ENCODE results near the gene LHFPL2.

Gene LHFPL2

GRCh38 chr5:78618303-78618702 is 30.3 kb downstream of the LHFPL2 start:
- DNase-seq (ENCODE audit: low spot score): no peak

DNA sequence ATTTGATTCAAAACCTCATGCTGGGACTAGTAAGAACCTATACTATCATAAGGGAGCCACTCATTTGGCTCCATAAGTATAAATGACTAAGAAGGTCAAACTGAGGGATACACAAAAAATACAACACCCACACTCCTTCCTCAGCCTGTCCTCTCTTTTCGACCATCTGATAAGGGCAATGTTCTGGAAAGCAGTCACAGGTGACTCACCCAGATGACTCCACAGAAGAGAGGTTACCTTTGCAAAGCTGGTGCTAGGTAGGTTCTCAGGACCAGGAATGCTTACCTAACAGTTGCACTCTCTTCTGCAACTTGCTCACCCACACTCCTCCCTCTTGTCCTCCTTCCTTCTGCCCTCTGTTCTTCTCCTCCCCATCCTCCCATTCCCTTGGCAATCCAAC is 32.9 kb downstream of the LHFPL2 start:
- no peak for DNase-seq (ENCODE audit: low spot score)

DNA sequence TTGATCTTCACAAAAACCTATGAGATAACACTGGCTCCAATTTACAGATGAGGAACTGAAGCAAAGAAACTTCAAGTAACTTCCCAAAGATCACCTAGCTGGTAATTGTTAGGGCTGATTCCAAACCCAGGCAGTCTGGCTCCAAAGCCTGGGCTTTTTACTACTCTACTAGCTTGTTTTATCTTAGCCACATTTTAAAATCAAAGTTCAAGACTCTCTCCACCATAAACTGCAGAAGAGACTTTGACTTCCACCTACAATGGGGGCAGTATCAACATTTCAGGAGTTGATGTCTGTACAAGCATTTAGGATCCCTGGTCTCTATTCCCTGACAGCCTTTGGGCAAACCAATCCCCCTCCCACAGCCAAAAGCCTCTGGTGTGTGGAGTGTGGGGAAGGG is 33.8 kb downstream of the LHFPL2 start:
- no peak for DNase-seq (ENCODE audit: low spot score)

- DNase-seq (ENCODE audit: low spot score): no peak
These were observed 34.8 kb downstream of the LHFPL2 start for GRCh38 chr5:78613756-78614155.

- no peak for DNase-seq (ENCODE audit: low spot score)
These were observed 35.4 kb downstream of the LHFPL2 start for GRCh38 chr5:78613151-78613533.

GRCh38 chr5:78612227-78613150 is 36.1 kb downstream of the LHFPL2 start:
- DNase-seq (ENCODE audit: low spot score): no peak

GRCh38 chr5:78611126-78611605 is 37.4 kb downstream of the LHFPL2 start:
- no peak for DNase-seq (ENCODE audit: low spot score)

- no peak for DNase-seq (ENCODE audit: low spot score)
These were observed 37.9 kb downstream of the LHFPL2 start for GRCh38 chr5:78610636-78611035.

DNA sequence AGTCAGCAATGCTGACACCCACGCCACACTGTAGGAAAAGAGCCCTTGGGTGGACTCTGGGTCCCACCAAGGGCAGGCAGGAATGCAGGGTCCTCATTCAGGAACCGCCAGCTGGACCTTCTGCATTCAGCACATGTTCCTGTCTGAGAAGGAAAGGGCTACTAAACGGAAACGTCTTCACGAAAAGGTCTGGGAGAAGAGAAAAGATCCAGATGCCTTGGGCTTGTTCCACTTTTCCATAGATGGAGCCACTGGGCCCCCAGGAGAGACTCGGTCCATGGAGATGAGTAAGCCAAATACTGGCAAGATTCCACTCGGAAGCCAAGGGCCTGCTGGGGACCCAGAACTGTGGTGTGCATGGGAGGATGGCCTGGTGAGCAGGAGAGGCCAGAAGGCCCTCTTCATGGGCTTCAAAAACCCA is 38.4 kb downstream of the LHFPL2 start:
- DNase-seq (ENCODE audit: low spot score): no peak

GRCh38 chr5:78607864-78608263 is 40.7 kb downstream of the LHFPL2 start:
- DNase-seq (ENCODE audit: low spot score): no peak

GRCh38 chr5:78606241-78606640 is 42.3 kb downstream of the LHFPL2 start:
- no peak for DNase-seq (ENCODE audit: low spot score)

GRCh38 chr5:78605611-78606010 is 43.0 kb downstream of the LHFPL2 start:
- no peak for DNase-seq (ENCODE audit: low spot score)

DNA sequence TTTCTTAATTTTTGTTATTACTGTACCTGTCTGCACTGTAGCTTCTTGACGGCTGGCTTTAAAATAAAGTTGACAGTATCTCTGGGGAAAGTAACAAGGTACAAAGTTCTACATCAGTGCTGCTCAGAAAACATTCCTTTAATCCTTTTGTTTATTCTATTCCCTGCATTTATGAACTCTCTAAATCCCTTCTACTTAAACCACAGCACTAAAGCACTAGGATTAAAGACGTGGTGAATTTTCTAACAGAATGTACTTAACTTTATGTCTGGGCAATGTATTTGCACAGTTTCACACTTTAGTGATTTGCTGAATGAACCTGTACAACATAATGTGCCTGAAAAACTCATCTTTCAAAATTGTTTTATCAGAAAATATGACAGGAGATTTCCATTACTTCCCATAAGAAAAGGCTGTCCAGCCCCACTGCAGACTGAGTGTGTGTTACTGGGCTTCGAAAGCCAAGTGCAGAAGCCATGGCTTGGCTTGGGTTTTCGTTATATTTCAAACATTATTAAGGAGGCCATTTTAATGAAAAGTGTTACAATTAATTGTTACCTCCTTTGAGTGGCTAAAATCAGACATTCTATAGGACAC is 43.8 kb downstream of the LHFPL2 start:
- no peak for DNase-seq (ENCODE audit: low spot score)

DNA sequence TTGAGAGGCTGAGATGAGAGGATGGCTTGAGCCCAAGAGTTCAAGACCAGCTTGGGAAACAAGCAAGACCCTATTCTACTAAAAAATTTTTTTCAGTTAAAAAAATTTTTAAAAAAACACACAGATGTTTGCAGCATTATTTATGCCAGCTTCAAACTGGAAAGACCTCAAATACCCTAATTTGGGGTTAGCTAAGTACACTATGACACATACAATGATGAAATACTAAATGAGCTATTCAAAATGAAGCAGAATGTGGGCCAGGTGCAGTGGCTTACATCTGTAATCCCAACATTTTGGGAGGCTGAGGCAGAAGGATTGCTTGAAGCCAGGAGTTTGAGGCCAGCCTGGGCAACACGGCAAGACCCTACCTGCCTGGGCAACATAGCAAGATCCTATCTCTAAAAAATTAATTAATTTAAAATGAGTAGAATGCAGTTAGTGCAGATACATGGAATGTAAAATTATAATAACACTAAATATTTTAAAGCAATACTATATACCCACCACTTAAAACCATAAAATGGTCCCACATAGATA is 44.9 kb downstream of the LHFPL2 start:
- DNase-seq (ENCODE audit: low spot score): no peak

DNA sequence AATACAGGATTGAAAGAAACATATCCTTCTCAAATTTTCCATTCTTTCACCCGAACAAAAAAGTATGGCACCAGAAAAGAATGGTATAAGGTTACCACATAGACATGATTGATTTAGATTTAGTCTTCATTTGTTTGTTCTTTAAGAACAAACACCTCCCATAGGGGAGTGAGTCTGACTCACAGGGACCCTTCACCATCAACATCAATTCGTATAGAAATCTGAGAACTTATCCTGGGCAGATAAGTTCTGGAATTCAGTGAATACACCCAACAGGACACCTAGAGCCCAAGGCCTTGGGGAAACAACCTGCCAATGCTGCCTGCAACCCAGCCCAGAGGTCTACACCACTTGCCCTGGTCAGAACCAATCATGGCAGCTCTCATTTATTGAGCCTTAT is 46.2 kb downstream of the LHFPL2 start:
- no peak for DNase-seq (ENCODE audit: low spot score)

- DNase-seq (ENCODE audit: low spot score): no peak
These were observed 46.8 kb downstream of the LHFPL2 start for GRCh38 chr5:78601559-78602314.

DNA sequence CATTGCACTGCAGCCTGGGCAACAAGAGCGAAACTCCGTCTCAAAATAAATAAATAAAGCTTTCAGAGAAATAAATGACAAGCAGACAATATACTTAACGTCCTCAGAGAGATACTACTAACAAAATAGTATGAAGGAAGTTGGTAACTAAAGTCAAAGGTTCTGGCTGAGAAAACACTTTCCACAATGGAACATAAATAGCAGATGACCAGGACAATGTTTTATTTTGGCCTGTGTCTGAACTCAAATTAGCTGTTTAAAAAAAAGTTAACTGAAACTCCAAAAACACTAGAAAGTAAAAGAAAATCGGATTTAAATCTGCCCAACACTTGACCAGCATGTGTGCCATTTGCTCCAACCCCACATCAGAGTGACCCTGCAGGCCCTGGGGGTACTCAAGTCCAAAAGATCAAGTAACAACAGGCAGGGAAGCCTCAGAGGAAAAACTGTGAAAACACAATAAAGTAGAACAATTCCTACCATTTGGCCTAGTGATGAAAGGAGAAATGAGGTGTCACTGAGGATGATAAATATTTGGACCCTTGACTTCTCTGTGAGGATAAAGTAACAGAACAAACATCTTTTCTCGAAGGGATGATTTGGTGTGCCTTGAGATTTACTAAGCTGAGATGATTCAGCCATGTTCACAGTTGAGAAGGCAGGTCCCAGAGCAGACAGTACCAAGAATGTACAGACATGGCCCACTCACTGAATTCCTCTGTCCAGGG is 47.7 kb downstream of the LHFPL2 start:
- no peak for DNase-seq (ENCODE audit: low spot score)

- DNase-seq (ENCODE audit: low spot score): no peak
These were observed 49.6 kb downstream of the LHFPL2 start for GRCh38 chr5:78598973-78599372.

GRCh38 chr5:78597974-78598371 is 50.6 kb downstream of the LHFPL2 start:
- DNase-seq (ENCODE audit: low spot score): no peak

GRCh38 chr5:78597068-78597973 is 51.3 kb downstream of the LHFPL2 start:
- DNase-seq (ENCODE audit: low spot score): no peak
